CD4-positive, alpha-beta T cell treated with Interleukin-1 beta for 1 hour (primary cell): ENCODE measurements around the gene SPECC1L.

ENCODE experiments used
- DNase-seq, 2 donors: peaks; one replicate each; pipeline ENCODE4 v3.0.0-alpha.2; 2020 to 2022

Gene SPECC1L

DNA sequence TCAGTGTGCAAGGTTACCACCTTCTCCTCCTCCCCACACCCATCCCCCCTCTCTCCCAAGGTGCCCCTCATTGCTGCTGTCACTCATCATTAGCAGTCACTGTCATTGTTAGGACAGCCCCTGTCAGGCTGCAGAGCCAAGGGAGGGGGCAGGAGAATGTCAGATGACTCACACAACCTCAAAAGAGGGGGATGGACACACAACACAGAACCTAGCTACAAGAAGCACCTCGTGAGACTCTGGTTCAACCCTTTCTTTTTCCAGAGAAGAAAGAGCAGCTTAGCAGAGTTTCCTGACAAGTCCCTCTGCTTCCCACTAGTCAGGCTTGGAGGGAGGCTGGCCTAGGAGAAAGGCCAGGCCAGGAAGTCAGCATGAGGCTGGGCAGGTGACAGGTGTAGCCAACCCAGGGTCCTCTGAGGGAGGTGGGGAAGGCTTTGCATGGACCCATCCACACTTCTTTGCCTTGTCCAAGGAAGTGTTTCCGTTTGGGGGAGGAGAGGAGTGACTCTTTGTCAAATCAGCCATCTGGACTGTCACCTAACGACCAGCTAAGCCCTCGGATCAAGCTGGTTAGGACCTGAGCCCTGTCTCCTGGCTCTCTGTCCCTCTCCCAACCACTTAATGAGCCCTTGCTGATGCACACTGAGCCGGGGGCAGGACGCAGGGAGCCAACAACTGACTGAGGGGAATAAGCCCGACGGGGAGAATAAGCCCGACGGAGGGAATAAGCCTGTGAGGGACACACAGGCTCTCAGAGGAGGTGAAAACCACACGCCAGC is 175.0 kb downstream of the SPECC1L start:
- DNase-seq, result no peak

GRCh38 chr22:24446260-24446611 is 175.6 kb downstream of the SPECC1L start:
- DNase-seq, result no peak

DNA sequence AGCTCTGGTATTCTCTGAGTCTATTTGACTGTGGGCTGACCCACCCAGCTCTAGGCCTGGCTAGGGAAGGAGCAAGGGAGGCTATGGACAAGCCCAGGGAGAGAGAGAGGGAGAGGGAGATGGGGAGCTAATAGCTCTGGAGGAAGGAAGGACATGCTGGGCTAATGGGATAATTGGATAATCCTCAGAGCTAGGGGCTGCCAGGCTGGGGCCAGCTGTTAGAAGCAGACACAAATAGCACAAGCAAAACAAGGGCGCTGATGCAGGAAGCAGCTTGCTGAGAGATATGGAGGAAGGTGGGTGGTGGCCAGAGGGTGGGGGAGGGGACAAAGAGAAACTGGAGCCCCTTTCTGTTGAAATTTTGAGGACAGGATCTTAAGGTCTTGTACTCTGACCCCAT is 180.0 kb downstream of the SPECC1L start:
- DNase-seq, result no peak

DNA sequence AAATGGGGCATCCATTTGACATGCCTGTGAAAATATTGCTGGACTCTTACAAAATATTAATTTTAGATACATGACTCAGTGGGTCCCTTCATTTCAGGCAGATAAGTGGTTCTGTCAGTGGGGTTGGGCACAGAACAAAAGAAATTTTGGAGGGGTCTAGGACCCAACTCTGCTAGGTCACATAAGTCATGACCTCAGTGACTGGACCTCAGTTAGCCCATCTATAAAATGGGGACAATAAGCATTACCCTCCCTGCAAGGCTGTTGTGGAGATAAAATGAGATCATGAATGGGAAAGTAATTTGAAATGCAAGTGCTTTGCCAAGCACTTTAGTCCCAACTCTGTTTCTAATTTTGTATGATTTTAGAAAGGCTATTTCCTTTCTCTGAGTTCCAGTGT is 180.5 kb downstream of the SPECC1L start:
- no peak for DNase-seq

GRCh38 chr22:24453853-24454252 is 183.2 kb downstream of the SPECC1L start:
- no peak for DNase-seq

DNA sequence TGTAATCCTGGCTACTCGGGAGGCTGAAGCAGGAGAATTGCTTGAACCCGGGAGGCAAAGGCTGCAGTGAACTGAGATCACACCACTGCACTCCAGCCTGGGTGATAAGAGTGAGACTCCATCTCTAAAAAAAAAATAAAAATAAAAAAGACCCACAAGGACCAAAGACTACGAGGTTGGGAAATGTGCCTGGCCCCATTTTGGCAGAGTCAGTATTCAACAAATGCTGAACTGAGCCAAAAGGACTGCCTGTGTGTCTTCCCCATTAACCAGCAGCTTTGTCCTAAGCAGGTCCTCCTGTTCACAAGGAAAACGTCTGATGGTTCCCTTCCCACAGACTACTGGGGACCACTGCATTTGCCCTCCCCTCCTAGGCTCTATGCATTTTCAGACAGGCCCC is 184.4 kb downstream of the SPECC1L start:
- no peak for DNase-seq

DNA sequence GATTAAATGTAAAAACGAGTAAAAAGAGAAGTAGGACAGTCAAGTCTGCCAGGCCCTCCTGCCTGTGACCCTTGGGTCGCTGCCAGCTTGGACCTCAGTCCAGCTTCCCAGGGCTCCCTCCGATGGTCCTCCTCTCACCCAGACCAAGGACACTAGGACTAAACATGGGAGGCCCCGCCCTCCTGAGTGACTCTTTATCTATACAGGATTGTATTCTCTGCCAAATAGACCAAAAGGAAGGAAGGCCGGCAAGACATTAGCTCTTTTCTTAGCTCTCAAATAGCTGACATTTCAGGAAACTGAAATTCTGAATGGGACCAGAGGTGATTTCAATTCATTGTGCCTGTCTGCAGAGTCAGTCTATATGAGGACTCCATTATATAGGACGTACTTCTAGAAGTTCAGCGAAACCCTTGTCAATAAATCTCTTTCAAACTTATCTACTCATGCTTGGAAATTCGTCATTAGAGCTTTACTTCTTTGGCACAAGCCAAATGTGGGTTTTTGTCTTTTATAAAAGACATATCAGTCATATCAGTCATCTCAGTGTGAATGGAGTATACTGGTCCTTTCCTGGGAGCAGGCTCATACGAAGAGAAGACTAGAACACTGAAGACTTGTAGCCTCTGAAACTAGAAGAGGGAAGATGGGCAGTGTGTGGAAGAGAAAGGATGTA is 185.3 kb downstream of the SPECC1L start:
- DNase-seq, result no peak

DNA sequence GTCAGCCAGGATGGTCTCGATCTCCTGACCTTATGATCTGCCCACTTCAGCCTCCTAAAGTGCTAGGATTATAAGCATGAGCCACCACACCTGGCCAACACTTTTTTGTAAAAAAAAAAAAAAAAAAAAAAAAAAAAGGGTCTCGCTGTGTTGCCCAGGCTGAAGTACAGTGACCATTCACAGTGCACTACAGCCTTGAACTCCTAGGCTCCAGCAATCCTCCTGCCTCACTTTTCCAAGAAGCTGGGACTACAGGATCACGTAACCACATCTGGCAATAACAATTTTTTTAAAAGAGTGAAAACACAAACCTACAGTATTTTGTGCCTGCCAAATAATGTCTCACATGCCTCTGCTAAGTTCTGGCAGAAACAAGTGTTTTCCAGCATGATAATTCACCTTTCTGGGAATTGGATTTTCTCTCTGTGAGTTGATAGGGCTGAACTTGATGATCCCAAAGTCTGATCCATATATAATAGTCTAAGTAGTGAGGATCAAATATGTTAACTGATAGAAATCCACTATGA is 187.3 kb downstream of the SPECC1L start:
- DNase-seq, result no peak

- DNase-seq, result no peak
These were observed 189.3 kb downstream of the SPECC1L start for GRCh38 chr22:24459911-24460310.

- DNase-seq, result no peak
These were observed 189.9 kb downstream of the SPECC1L start for GRCh38 chr22:24460418-24461089.

- no peak for DNase-seq
These were observed 192.6 kb downstream of the SPECC1L start for GRCh38 chr22:24463071-24463760.

DNA sequence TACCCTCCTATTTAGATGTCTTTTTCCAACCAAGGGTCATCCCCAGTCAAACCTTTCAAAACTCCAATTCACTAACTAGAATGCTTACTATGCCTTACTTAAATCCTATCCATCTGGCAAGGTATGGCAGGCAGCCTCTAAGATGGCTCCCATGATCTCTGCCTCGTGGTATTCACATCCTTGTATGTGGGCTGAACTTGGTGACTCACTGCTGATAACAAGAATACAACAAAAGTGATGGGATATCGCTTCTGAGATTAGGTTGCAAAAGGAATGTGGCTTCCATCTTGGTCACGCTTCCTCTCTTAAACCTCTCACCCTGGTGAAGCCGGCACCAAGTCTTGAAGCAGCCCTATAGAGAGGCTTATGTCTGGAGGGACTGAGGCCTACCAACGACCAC is 194.9 kb downstream of the SPECC1L start:
- no peak for DNase-seq

DNA sequence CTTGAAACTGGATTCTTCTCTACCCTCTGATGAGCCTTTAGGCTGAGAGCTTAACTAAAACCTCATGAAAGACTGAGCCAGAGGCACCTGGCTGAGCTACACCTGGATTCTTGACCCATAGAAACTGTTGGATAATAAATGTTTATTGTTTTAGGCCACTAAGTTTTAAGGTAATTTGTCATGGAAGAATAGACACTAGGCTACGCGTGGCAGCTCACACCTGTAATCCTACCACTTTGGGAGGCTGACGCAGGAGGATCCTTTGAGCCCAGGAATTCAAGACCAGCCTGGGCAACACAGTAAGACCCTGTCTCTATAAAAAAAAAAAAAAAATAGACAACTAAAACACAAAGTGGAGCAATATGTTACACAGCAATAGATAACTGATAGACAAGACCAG is 195.3 kb downstream of the SPECC1L start:
- no peak for DNase-seq

DNA sequence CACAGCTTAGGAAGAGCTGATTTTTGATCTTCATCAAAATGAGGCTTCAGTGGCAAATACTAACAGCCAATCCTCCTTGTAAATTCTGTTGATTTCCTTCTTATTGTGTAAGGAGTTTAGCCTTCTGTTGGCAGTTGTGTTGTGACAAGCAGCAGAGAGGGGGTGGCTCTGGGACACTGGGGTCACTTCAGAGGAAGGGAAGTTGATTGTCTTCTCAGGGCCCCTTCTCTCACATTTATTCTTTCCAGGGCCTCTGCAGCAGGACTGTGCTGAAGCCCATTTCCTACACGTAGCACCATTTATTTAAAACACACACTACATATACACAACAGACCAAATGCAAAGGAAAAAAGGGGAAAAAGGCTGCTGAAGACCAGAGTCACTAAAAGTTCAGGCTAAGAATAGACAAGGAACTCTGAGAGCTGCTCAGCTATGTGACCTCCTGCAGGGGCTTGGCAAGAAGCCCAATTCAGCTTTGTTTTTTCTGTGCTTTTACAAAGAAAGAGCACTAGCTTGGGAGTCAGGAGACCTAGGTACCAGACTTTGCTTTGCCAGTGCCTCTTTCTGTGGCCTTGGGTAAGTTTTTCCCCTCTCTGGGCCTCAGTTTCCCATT is 196.2 kb downstream of the SPECC1L start:
- DNase-seq, result no peak

GRCh38 chr22:24467340-24467739 is 196.7 kb downstream of the SPECC1L start:
- no peak for DNase-seq
